Testis (tissue), 3 donors: ENCODE measurements around the gene SKAP2. TPM values are rescaled to one million over a fixed set of nuclear protein-coding genes. Genes with fewer than 3 reads are reported as not detected.

Experiments
- DNase-seq: peaks from one replicate; pipeline ENCODE4 v3.0.0-alpha.2; 2019
- H3K27ac ChIP-seq, 2 donors: fragments of 200-600 bp; sonication (generic); one replicate each; pipeline ENCODE4 v1.5.1; 2019
- H3K27me3 ChIP-seq: fragments of 200-600 bp; sonication (generic); one replicate; pipeline ENCODE4 v1.5.1; 2019
- H3K36me3 ChIP-seq: fragments of 200-600 bp; sonication (generic); one replicate; pipeline ENCODE4 v1.5.1; 2017; ENCODE audit warnings: low read depth; ENCODE audit errors: missing control alignments
- H3K4me1 ChIP-seq: fragments of 200-600 bp; sonication (generic); one replicate; pipeline ENCODE4 v1.5.1; 2019
- H3K4me3 ChIP-seq, 2 donors: fragments of 200-600 bp; sonication (generic); one replicate each; pipeline ENCODE4 v1.5.1; 2017 to 2019
- H3K9me3 ChIP-seq: fragments of 200-600 bp; sonication (generic); one replicate; pipeline ENCODE4 v1.5.1; 2017
- CTCF ChIP-seq, 3 experiments: fragments of 450-650 bp in 2 of 3; fragments of 200-600 bp in 1 of 3; sonication (generic) in 1 of 3; IDR thresholded peaks; one replicate each; pipeline ENCODE4 v1.5.1; 2016 to 2019; ENCODE audit warnings: antibody characterized with exemption in 3 of 3, mild to moderate bottlenecking in 2 of 3, moderate library complexity in 1 of 3
- POLR2A ChIP-seq: fragments of 450-650 bp; IDR thresholded peaks from one replicate; pipeline ENCODE4 v1.6.1; 2017; ENCODE audit warnings: antibody characterized with exemption, mild to moderate bottlenecking, moderate library complexity
- WGBS, 2 donors: methylation state at CpG; one replicate each; pipeline ENCODE4 v1.1.5; 2018; 5-methylcytosine and 5-hydroxymethylcytosine counted together
- intact Hi-C: fragments of 100-400 bp; cut with DNase I; formaldehyde crosslinking; loops from one replicate; pipeline ENCODE4 v1.15.1; 2023; ENCODE audit warnings: low total_unique reads
- polyA plus RNA-seq: library from polyadenylated mRNA; stranded (reverse); fragments of 350-450 nt; fragmentation: Illumina TruSeq; extraction: RNeasy Lipid Tissue Mini Kit (QIAGEN cat#74804); gene quantifications from one replicate; pipeline ENCODE4 v1.2.3, GENCODE V29; 2014; ENCODE audit warnings: low read depth, low replicate concordance; ENCODE audit not compliant: insufficient read depth
- total RNA-seq, 2 donors: library from RNA; depleted of rRNA; stranded (reverse); fragments of >200 nt; gene quantifications; one replicate each; pipeline ENCODE4 v1.2.3, GENCODE V29; 2016

The SKAP2 gene
- total and polyA plus RNA-seq, 3 donors from 2014 or later, result 33.1 to 43.6 (median 33.9) TPM

GRCh38 chr7:26813432-26813831 is 51.0 kb downstream of the SKAP2 start:
- Histone ChIP-seq H3K36me3 (no peaks in the 10 kb centered on the region), H3K4me3 (no peak overlapping the region), H3K27ac (no peak overlapping the region), H3K27me3 (no peaks in the 10 kb centered on the region), H3K9me3 (no peaks in the 10 kb centered on the region), H3K4me1 (no peaks in the 10 kb centered on the region)
- intact Hi-C loops, result no loop called here
- WGBS, 2 donors, result 56 to 58% methylated on average over 2 of the region's 2 CpGs
- TF ChIP-seq CTCF (IDR thresholded peaks at IDR 0.05) (no peak), POLR2A (no peak)
- DNase-seq, result no peak

GRCh38 chr7:26794541-26794940 is 69.8 kb downstream of the SKAP2 start:
- no peaks in the 10 kb centered on the region for H3K9me3 ChIP-seq
- 79 to 100% methylated on average over 2 of the region's 2 CpGs for WGBS, 2 donors
- no peaks in the 10 kb centered on the region for H3K27me3 ChIP-seq
- H3K27ac ChIP-seq, result no peak overlapping the region
- no peaks in the 10 kb centered on the region for H3K4me1 ChIP-seq
- TF ChIP-seq CTCF (IDR thresholded peaks at IDR 0.05) (no peak), POLR2A (no peak)
- intact Hi-C loops, result no loop called here
- no peak for DNase-seq
- H3K36me3 ChIP-seq, result no peaks in the 10 kb centered on the region
- no peak overlapping the region for H3K4me3 ChIP-seq

GRCh38 chr7:26792576-26792975 is 71.8 kb downstream of the SKAP2 start:
- Histone ChIP-seq H3K4me3 (no peak overlapping the region), H3K36me3 (no peaks in the 10 kb centered on the region), H3K27me3 (no peaks in the 10 kb centered on the region), H3K9me3 (no peaks in the 10 kb centered on the region), H3K27ac (no peak overlapping the region), H3K4me1 (no peaks in the 10 kb centered on the region)
- no peak for DNase-seq
- no peak for TF ChIP-seq CTCF (IDR thresholded peaks at IDR 0.05)
- no peak for TF ChIP-seq POLR2A
- intact Hi-C loops, result no loop called here

- no peak overlapping the region for H3K27ac ChIP-seq
- intact Hi-C loops, result no loop called here
- H3K4me1 ChIP-seq, result no peaks in the 10 kb centered on the region
- H3K4me3 ChIP-seq, result no peak overlapping the region
- H3K27me3 ChIP-seq, result no peaks in the 10 kb centered on the region
- no peaks in the 10 kb centered on the region for H3K9me3 ChIP-seq
- TF ChIP-seq POLR2A (no peak), CTCF (IDR thresholded peaks at IDR 0.05) (no peak)
- H3K36me3 ChIP-seq, result no peaks in the 10 kb centered on the region
- no peak for DNase-seq
Measured at GRCh38 chr7:26792006-26792405, 72.4 kb downstream of the SKAP2 start.

- WGBS, 2 donors, result 85 to 89% methylated on average over 5 of the region's 5 CpGs
- H3K9me3 ChIP-seq, result no peaks in the 10 kb centered on the region
- no peak for DNase-seq
- no peaks in the 10 kb centered on the region for H3K27me3 ChIP-seq
- intact Hi-C loops, result no loop called here
- H3K4me1 ChIP-seq, result no peaks in the 10 kb centered on the region
- H3K36me3 ChIP-seq, result no peaks in the 10 kb centered on the region
- no peak overlapping the region for H3K27ac ChIP-seq
- H3K4me3 ChIP-seq, result no peak overlapping the region
- TF ChIP-seq POLR2A (no peak), CTCF (IDR thresholded peaks at IDR 0.05) (no peak)
Measured at GRCh38 chr7:26789481-26790184, 74.8 kb downstream of the SKAP2 start.
